HEK293 (cell line): Measurements from ENCODE around the gene DDOST.
A peak's percentile ranks its signal among the peaks of the same experiment; 100 is the strongest.

ENCODE experiments used
- CTCF ChIP-seq: fragments of 450-650 bp; formaldehyde crosslinking; IDR thresholded peaks from 2 replicates; pipeline ENCODE4 v1.5.1; 2016; ENCODE audit warnings: missing biosample characterization, missing genetic modification characterization
- EGR2 ChIP-seq: fragments of 450-650 bp; formaldehyde crosslinking; IDR thresholded peaks from 2 replicates; pipeline ENCODE4 v1.5.1; 2016; ENCODE audit warnings: low read depth, missing biosample characterization, missing genetic modification characterization
- HIC1 ChIP-seq: fragments of 450-650 bp; formaldehyde crosslinking; IDR thresholded peaks from 2 replicates; pipeline ENCODE4 v1.5.1; 2016; ENCODE audit warnings: missing biosample characterization, missing genetic modification characterization
- HOXC10 ChIP-seq: sonication (generic); formaldehyde crosslinking; IDR thresholded peaks from 2 replicates; pipeline ENCODE4 v1.8.1; 2023; ENCODE audit warnings: mild to moderate bottlenecking, missing genetic modification reagents
- KLF10 ChIP-seq: fragments of 450-650 bp; IDR thresholded peaks from 2 replicates; pipeline ENCODE4 v1.5.1; 2018; ENCODE audit warnings: missing biosample characterization, mild to moderate bottlenecking, missing genetic modification characterization
- KLF9 ChIP-seq: fragments of 450-650 bp; formaldehyde crosslinking; IDR thresholded peaks from 2 replicates; pipeline ENCODE4 v1.5.1; 2016; ENCODE audit warnings: missing biosample characterization, missing genetic modification characterization, low read depth
- PRDM10 ChIP-seq: fragments of 450-650 bp; formaldehyde crosslinking; IDR thresholded peaks from 2 replicates; pipeline ENCODE4 v1.5.1; 2016; ENCODE audit warnings: missing biosample characterization, missing genetic modification characterization
- SCRT1 ChIP-seq: fragments of 450-650 bp; formaldehyde crosslinking; IDR thresholded peaks from 2 replicates; pipeline ENCODE4 v1.5.1; 2016; ENCODE audit warnings: missing biosample characterization, missing genetic modification characterization, borderline replicate concordance
- SP2 ChIP-seq: fragments of 450-650 bp; formaldehyde crosslinking; IDR thresholded peaks from 2 replicates; pipeline ENCODE4 v1.5.1; 2016; ENCODE audit warnings: missing biosample characterization, missing genetic modification characterization
- YY1 ChIP-seq: fragments of 450-650 bp; formaldehyde crosslinking; IDR thresholded peaks from 2 replicates; pipeline ENCODE4 v1.5.1; 2018; ENCODE audit warnings: missing biosample characterization, missing genetic modification characterization
- ZBTB1 ChIP-seq: fragments of 450-650 bp; formaldehyde crosslinking; IDR thresholded peaks from 2 replicates; pipeline ENCODE4 v1.5.1; 2016; ENCODE audit warnings: missing biosample characterization, missing genetic modification characterization
- ZBTB8A ChIP-seq: fragments of 450-650 bp; formaldehyde crosslinking; IDR thresholded peaks from 2 replicates; pipeline ENCODE4 v1.5.1; 2016; ENCODE audit warnings: missing biosample characterization, missing genetic modification characterization
- ZFP37 ChIP-seq: fragments of 450-650 bp; formaldehyde crosslinking; IDR thresholded peaks from 2 replicates; pipeline ENCODE4 v1.5.1; 2016; ENCODE audit warnings: missing biosample characterization, missing genetic modification characterization
- ZNF138 ChIP-seq: fragments of 450-650 bp; formaldehyde crosslinking; IDR thresholded peaks from 2 replicates; pipeline ENCODE4 v1.5.1; 2016; ENCODE audit warnings: missing biosample characterization, missing genetic modification characterization, borderline replicate concordance
- ZNF221 ChIP-seq: fragments of 450-650 bp; formaldehyde crosslinking; IDR thresholded peaks from 2 replicates; pipeline ENCODE4 v1.5.1; 2017; ENCODE audit warnings: missing biosample characterization, missing genetic modification characterization, borderline replicate concordance
- ZNF416 ChIP-seq: fragments of 450-650 bp; formaldehyde crosslinking; IDR thresholded peaks from 2 replicates; pipeline ENCODE4 v1.5.1; 2016; ENCODE audit warnings: missing biosample characterization, missing genetic modification characterization
- ZNF571 ChIP-seq: fragments of 450-650 bp; formaldehyde crosslinking; IDR thresholded peaks from 2 replicates; pipeline ENCODE4 v1.5.0; 2017; ENCODE audit warnings: missing biosample characterization, missing genetic modification characterization
- ZNF585B ChIP-seq: fragments of 450-650 bp; formaldehyde crosslinking; IDR thresholded peaks from 2 replicates; pipeline ENCODE4 v1.5.1; 2016; ENCODE audit warnings: missing biosample characterization, missing genetic modification characterization
- ZNF623 ChIP-seq: fragments of 450-650 bp; formaldehyde crosslinking; IDR thresholded peaks from 2 replicates; pipeline ENCODE4 v1.5.1; 2016; ENCODE audit warnings: missing biosample characterization, missing genetic modification characterization
- ZNF677 ChIP-seq: fragments of 450-650 bp; IDR thresholded peaks from 2 replicates; pipeline ENCODE4 v1.5.0; 2018; ENCODE audit warnings: missing biosample characterization, mild to moderate bottlenecking, missing genetic modification characterization, moderate library complexity
- ZNF791 ChIP-seq: fragments of 450-650 bp; formaldehyde crosslinking; IDR thresholded peaks from 2 replicates; pipeline ENCODE4 v1.5.1; 2016; ENCODE audit warnings: missing biosample characterization, missing genetic modification characterization
- ZNF843 ChIP-seq: fragments of 450-650 bp; formaldehyde crosslinking; IDR thresholded peaks from 2 replicates; pipeline ENCODE4 v1.5.1; 2016; ENCODE audit warnings: missing biosample characterization, missing genetic modification characterization
- ZSCAN30 ChIP-seq: fragments of 450-650 bp; IDR thresholded peaks from 2 replicates; pipeline ENCODE4 v1.5.1; 2018; ENCODE audit warnings: missing biosample characterization, mild to moderate bottlenecking, missing genetic modification characterization, moderate library complexity
- ZXDB ChIP-seq: fragments of 450-650 bp; formaldehyde crosslinking; IDR thresholded peaks from 2 replicates; pipeline ENCODE4 v1.5.1; 2016; ENCODE audit warnings: missing biosample characterization, missing genetic modification characterization
- TF ChIP-seq, protein P1 (sequence below): fragments of 450-650 bp; formaldehyde crosslinking; IDR thresholded peaks from 2 replicates; pipeline ENCODE4 v1.5.1; 2016; ENCODE audit warnings: missing biosample characterization, missing genetic modification characterization
- TF ChIP-seq, protein P2 (sequence below): fragments of 450-650 bp; formaldehyde crosslinking; IDR thresholded peaks from 2 replicates; pipeline ENCODE4 v1.5.0; 2017; ENCODE audit warnings: missing biosample characterization, missing genetic modification characterization, borderline replicate concordance
- TF ChIP-seq, protein P3 (sequence below): fragments of 450-650 bp; formaldehyde crosslinking; IDR thresholded peaks from 2 replicates; pipeline ENCODE4 v1.5.1; 2017; ENCODE audit warnings: missing biosample characterization, missing genetic modification characterization

The DDOST gene

DNA sequence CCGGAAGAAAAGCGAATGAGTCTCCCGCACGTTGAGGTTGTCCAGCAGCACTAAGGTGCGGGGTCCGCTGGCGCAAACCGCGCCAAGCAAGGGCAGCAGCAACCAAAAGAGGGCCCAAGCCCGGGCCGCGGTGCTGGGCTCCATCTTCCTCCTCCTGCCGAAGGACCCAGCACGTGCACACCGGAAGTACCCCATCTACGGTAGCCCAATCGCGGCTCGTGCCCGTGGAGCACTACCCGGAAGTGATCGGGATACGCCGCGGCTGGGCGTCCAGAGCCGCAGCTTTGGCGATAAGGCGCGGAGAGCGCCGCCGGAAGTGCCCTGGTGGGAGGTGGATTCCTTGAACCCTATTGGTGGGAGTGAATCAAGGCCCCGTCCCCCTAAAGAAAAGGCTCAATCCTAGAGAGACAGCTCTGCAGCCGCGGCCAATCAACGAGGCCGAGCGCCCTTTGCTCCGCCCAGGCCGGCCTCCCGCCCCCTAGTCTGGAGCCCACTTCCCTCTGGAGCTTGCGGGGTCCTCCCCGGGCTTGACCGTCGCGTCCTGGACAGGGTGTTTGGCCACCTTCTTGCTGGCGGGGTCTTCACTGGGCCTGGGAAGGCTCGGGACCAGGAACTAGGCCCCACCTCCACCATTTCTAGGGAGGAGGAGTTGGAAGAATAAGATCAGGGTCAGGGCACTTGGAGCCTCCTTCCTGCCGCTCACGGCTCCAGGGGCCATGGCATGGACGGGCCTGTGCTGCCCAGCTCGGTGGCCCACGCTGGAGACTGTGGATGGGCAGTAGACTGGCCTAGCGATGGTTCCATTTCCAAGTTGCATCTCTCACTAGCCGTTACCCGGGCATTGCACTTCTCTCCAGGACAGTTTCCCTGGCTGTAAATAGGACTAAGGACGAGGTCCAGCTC lies at the start of gene DDOST (continued):
- TF ChIP-seq SCRT1 (tag by site-specific recombination) = no peak
- no peak for TF ChIP-seq HOXC10 (CRISPR knock-in tag)
- TF ChIP-seq, protein P1, sequence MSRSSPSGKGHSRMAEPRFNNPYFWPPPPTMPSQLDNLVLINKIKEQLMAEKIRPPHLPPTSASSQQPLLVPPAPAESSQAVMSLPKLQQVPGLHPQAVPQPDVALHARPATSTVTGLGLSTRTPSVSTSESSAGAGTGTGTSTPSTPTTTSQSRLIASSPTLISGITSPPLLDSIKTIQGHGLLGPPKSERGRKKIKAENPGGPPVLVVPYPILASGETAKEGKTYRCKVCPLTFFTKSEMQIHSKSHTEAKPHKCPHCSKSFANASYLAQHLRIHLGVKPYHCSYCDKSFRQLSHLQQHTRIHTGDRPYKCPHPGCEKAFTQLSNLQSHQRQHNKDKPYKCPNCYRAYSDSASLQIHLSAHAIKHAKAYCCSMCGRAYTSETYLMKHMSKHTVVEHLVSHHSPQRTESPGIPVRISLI (tag by site-specific recombination) = no peak
- TF ChIP-seq, protein P2, sequence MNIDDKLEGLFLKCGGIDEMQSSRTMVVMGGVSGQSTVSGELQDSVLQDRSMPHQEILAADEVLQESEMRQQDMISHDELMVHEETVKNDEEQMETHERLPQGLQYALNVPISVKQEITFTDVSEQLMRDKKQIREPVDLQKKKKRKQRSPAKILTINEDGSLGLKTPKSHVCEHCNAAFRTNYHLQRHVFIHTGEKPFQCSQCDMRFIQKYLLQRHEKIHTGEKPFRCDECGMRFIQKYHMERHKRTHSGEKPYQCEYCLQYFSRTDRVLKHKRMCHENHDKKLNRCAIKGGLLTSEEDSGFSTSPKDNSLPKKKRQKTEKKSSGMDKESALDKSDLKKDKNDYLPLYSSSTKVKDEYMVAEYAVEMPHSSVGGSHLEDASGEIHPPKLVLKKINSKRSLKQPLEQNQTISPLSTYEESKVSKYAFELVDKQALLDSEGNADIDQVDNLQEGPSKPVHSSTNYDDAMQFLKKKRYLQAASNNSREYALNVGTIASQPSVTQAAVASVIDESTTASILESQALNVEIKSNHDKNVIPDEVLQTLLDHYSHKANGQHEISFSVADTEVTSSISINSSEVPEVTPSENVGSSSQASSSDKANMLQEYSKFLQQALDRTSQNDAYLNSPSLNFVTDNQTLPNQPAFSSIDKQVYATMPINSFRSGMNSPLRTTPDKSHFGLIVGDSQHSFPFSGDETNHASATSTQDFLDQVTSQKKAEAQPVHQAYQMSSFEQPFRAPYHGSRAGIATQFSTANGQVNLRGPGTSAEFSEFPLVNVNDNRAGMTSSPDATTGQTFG (tag by site-specific recombination) = no peak
- TF ChIP-seq EGR2 (tag by site-specific recombination) = peak; percentile 6; the same call in 1 of the 2 replicates
- no peak for TF ChIP-seq ZFP37 (tag by site-specific recombination)
- TF ChIP-seq ZNF843 = no peak; the same call in 1 of the 2 replicates
- TF ChIP-seq, protein P3, sequence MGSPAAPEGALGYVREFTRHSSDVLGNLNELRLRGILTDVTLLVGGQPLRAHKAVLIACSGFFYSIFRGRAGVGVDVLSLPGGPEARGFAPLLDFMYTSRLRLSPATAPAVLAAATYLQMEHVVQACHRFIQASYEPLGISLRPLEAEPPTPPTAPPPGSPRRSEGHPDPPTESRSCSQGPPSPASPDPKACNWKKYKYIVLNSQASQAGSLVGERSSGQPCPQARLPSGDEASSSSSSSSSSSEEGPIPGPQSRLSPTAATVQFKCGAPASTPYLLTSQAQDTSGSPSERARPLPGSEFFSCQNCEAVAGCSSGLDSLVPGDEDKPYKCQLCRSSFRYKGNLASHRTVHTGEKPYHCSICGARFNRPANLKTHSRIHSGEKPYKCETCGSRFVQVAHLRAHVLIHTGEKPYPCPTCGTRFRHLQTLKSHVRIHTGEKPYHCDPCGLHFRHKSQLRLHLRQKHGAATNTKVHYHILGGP = no peak
- TF ChIP-seq ZNF416 (tag by site-specific recombination) = no peak
- TF ChIP-seq ZBTB8A = peak; percentile 86
- TF ChIP-seq ZNF677 = no peak
- no peak for TF ChIP-seq ZNF791 (tag by site-specific recombination)
- TF ChIP-seq PRDM10 (tag by site-specific recombination) = no peak
- no peak for TF ChIP-seq ZNF571
- no peak for TF ChIP-seq ZNF585B (tag by site-specific recombination)
- no peak for TF ChIP-seq ZNF221 (tag by site-specific recombination)
- peak; percentile 82 for TF ChIP-seq YY1 (tag by site-specific recombination)
- TF ChIP-seq KLF9 = peak; percentile 14; the same call in 1 of the 2 replicates
- no peak for TF ChIP-seq ZNF138
- peak; percentile 51 for TF ChIP-seq ZXDB (tag by site-specific recombination)
- TF ChIP-seq KLF10 (tag by site-specific recombination) = no peak
- TF ChIP-seq ZNF623 (tag by site-specific recombination) = no peak
- no peak for TF ChIP-seq ZBTB1 (tag by site-specific recombination)
- TF ChIP-seq CTCF = peak; percentile 94
- TF ChIP-seq ZSCAN30 (tag by site-specific recombination) = peak; percentile 48; the same call in 1 of the 2 replicates
- TF ChIP-seq SP2 (tag by site-specific recombination) = peak; percentile 100
- peak; percentile 30; the same call in 1 of the 2 replicates for TF ChIP-seq HIC1 (tag by site-specific recombination)
